GM19035 (cell line): Measurements from ENCODE around the gene TXNDC8.
"Not testable (repeated sequence)": the region's sequence is repeated elsewhere in the genome, so short reads cannot be mapped to it uniquely, and the experiment has no call there.

Experiments used
- ATAC-seq: cut with Tn5 transposase; IDR thresholded peaks from one replicate; pipeline ENCODE4 v1.9.1; 2021; ENCODE audit not compliant: unreplicated experiment

Gene TXNDC8

GRCh38 chr9:110328763-110329162 lies 8.9 kb downstream of the TXNDC8 start:
- no peak for ATAC-seq

DNA sequence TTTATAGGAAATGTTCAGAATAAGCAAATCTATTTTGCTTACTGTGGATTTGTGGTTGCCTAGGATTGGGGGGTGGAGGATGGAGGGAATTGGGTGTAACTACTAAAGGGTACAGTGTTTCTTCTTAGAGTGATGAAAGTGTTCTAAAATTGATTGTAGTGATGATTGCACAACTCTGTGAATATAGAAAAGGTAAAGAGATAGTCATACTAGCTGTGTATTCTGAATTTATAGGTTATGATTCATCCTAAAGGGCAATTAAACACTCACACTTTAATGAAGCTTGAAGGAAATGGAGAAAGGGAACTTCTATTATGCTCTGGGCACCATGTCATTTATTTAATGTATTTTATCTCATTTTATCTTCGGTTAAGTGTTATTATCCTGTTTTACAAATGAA lies 9.9 kb downstream of the TXNDC8 start:
- no peak for ATAC-seq

DNA sequence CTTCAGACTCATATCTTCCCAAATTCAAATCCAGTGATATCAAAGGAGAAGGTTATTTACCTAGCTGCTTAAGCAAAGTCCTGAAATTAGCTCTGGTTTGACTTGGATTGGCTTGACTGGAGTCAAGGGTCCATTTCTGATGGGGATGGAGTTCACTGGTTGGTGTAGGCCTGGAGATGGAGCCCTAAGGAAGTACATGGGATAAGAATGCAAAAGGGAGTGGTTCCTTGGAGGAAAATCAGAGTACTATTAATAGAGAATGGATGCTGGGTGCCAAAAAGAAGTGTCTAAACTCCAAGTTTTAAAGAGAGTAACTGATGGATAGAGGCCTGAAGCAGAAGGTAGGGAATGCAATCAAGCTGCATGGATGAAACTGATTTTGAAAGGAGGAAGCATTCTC lies 13.8 kb downstream of the TXNDC8 start:
- no peak for ATAC-seq

- ATAC-seq, result no peak
These were observed 16.8 kb downstream of the TXNDC8 start for GRCh38 chr9:110320651-110321445.

- no peak for ATAC-seq
These were observed 17.7 kb downstream of the TXNDC8 start for GRCh38 chr9:110319781-110320492.

DNA sequence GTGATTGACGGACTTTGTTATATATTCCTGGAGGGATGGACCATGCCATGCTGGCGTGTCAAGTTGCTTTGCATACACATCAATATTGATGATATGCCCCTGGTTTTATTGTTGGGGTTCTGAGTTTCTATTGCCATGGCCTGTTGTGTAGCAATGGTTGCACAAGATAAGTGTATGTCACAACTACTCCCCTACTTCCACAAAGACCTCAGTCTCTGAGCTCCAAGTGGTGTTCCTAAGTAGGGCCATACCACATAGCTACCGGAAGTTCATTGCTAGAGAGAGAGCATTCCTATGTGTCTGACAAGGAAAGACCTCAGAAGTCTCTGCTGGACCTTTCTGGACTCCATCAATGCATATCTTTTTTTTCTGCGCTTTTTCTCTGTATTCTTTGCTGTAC lies 19.8 kb downstream of the TXNDC8 start:
- ATAC-seq, result no peak

- ATAC-seq, result peak; percentile 97
These were observed 21.2 kb downstream of the TXNDC8 start for GRCh38 chr9:110316261-110317075.

GRCh38 chr9:110311978-110312377 lies 25.7 kb downstream of the TXNDC8 start:
- ATAC-seq, result not testable (repeated sequence)

DNA sequence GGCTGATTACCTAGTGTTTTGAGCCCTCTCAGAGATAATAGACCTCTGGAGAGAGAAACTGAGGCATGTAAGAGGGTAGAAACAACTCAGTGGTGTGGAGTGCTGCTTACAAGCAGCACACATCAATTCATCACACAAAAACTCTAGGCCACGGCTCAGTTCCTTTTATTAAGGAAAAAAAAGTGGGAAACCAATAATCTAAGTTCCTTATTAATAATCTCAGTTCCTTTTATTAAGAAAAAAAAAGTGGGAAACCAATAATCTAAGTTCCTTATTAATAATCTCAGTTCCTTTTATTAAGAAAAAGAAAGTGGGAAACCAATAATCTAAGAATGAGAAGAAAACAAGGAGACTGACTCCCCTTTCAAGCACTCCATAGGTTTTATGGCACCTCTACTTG lies 28.0 kb downstream of the TXNDC8 start:
- no peak for ATAC-seq

DNA sequence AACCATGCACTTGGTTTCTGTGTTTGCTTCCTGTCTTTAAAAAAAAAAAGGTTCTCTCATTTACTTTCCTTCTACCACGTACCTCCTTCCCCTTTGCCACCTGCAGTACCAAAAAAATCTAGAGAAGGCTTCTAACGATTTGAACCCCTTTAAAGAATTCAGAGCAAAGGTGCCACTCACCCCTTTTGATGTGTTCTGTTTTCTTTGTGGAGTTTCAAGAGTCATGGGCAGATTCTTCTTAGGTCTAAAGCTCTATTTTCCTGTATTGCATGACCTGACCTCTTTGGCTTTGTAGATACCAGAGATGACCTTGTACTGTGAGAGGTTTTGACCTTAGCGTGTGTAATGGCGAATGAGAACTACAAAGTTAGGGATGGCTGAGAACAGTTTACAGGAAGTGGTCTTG lies 29.0 kb downstream of the TXNDC8 start:
- peak; percentile 48 for ATAC-seq

DNA sequence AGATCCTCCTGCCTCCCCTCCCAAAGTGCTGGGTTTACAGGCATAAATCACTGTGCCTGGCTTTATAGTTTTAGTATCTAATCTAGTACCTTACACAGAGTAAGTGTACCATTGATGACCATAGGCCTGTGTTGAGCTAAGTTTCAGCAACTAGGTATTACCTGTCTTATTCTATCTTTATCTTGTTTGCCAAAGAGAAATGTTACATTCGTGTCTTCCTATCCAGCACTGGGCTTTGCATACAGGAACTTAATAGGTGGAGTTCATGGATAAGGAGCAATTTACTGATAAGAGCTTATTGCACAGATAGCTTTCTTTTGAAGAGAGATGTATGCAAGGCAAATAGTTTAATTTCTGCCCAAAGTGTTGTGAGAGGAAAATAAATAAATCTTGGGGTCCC lies 30.5 kb downstream of the TXNDC8 start:
- no peak for ATAC-seq

GRCh38 chr9:110303133-110303532 lies 34.5 kb downstream of the TXNDC8 start:
- ATAC-seq, result no peak

DNA sequence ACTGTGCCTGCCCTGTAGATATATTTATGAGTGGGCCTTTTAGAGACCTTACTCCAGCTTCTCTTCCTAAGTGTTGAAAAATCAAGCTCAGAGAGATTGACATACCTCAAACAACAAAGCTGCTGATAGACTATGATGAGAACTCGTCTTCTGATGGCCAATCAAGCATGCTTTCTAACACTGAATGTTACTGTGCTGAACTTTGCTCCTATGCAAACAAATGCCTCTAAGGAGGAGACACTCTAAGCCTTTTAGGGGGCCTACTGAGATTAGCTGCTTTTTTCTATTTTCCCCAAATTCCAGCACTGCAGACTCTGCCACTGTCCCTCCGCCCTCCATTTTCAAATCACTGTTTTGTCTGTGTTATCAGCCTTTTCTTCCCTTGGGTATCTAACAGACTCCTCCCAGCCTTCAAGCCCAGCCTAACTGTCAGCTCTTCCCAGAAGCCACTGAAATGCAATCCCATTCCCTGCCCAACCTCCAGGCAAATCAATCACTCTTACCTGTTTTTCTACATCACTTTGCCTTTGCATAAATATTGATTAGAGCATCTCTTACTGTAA lies 39.5 kb downstream of the TXNDC8 start:
- no peak for ATAC-seq

GRCh38 chr9:110293248-110293647 lies 44.4 kb downstream of the TXNDC8 start:
- ATAC-seq, result no peak

- no peak for ATAC-seq
These were observed 45.6 kb downstream of the TXNDC8 start for GRCh38 chr9:110291921-110292557.

DNA sequence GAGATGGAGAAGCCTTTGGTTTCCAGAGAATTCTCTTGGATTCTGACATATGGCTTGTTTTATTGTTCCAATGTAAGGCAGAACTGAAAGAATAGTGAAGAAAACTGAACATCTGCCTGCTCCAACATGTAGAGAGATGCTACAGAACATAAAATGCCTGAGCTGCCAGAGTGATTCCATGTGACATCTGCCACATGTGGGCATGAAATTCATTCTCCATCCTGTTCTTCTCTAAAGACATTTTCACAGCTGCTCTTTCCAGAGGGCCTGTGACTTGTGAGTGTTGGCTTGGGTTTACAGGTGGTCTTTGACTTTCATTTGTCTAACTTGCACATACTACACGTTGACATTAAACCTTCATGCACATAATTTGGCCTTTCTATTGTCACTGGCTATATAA lies 47.7 kb downstream of the TXNDC8 start:
- ATAC-seq, result no peak

DNA sequence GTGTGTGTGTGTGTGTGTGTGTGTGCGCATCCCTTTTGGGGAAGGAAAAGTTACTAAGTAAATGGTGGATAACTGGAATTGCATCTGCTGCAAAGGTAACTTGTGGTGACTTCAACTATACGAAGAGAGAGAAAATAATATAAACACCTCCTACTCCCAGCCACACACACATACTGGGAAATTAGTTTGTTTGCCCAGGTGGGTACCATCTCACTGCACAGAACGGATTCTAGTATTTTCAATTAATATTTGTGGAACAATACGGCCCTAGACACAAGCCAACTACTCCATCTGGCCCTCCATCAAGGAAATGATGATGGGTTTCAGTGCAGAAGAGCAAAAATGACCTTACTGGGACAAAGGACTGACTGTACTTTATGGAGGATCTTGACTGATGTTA lies 49.2 kb downstream of the TXNDC8 start:
- ATAC-seq, result no peak

DNA sequence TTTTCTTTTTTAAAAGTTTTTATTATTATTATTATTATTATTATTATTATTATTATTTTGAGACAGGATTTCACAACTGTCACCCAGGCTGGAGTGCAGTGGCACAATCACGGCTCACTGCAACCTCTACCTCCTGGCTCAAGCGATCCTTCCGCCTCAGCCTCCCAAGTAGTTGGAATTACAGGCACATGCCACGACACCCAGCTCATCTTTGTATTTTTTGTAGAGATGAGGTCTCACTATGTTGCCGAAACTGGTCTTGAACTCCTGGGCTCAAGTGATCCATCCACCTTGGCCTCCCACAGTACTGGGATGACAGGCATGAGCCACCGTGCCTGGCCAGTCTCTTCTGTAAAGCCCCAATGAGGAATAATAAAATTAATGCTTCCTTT lies 50.4 kb downstream of the TXNDC8 start:
- no peak for ATAC-seq

- ATAC-seq, result no peak
These were observed 53.3 kb downstream of the TXNDC8 start for GRCh38 chr9:110284211-110284844.

DNA sequence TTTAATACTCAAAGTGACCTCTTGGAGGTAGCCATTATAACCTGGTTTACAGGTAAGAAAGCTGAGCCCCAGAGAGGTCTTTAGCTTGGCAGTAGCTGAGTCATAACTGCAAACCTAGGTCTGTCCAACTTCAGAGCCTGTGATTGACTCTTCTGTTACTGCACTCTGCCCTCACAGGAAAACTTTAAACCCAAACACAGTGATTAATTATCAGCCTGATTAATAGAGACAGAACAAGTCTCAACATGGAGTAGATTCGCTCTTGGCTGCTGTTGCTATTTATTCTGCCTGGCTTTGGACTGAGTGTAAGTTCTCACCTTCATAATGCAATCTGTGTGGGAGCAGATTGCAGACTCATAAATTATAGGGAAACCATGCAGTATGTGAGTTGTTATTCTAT lies 53.9 kb downstream of the TXNDC8 start:
- ATAC-seq, result no peak

- no peak for ATAC-seq
These were observed 55.0 kb downstream of the TXNDC8 start for GRCh38 chr9:110282739-110283081.
